T-helper 1 cell treated with Interleukin-12 subunit alpha and Interleukin-12 subunit beta and Interleukin-4 antibody, amounts not matched to agents 30 μg/mL and 1 μg/mL, for 36 hours (primary cell): Measurements from ENCODE around the gene CD79A.

Experiments
- H3K27ac Mint-ChIP-seq: one replicate; pipeline ENCODE4 v1.8.0; 2021; ENCODE audit warnings: mild to moderate bottlenecking, mixed read lengths
- H3K27me3 Mint-ChIP-seq: one replicate; pipeline ENCODE4 v1.8.0; 2021; ENCODE audit warnings: low read depth, mixed read lengths
- H3K36me3 Mint-ChIP-seq: one replicate; pipeline ENCODE4 v1.8.0; 2021; ENCODE audit warnings: low read depth, mixed read lengths
- H3K4me1 Mint-ChIP-seq: one replicate; pipeline ENCODE4 v1.8.0; 2021; ENCODE audit warnings: low read depth, mixed read lengths
- H3K4me3 Mint-ChIP-seq: one replicate; pipeline ENCODE4 v1.8.0; 2021; ENCODE audit warnings: mild to moderate bottlenecking, moderate library complexity, mixed read lengths
- H3K9me3 Mint-ChIP-seq: one replicate; pipeline ENCODE4 v1.8.0; 2021; ENCODE audit warnings: mixed read lengths

The CD79A gene

DNA sequence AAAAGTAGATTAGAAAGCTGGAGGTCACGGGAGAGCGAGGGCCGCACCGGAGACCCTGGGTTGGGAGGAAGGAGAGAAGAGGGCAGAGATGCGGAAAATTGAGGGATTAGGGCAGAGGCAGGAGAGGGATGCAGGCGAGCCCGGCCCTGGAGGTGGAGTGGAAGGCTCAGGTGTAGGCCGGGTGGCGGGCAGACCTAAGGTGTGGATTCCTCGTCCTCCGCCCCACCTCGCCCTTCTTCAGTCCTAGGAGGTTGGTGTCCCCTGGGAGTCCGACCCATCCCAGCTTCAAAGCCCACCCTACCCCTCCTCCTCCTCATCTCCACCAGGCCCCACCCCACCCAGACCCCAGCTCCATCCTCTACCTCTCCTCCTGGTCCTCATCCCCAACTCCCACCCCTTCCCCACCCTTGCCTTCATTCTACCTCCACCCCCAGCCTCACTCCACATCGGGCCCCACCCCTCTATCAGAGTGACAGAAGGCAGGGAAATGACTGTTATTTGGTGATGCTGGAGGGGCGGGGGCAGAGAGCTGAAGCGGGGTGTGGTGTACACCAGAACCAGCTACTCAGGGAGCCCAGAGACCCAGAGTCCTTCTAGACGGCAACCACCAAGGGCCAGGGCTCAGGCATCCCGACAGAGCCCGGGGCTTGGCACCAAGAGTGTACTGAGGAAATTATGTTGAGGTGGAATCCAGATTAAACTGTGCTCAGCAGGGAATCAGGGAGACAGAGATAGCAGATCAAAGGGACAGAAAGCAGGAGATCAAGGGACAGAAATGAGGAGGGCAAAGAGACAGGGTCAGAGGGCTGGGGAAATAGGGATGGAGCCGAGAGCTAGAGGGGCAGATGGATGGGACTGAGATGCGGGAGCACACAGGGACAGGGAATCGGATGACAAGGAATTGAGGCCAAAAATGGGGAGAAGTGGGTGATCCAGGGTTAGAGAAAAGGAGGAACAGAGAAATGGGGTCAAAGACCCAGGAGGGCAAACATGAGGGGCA lies 44.8 kb downstream of the CD79A start:
- Mint-ChIP-seq H3K27me3 (peaks cover 16% of the 10 kb centered on the region), H3K36me3 (no peaks in the 10 kb centered on the region), H3K9me3 (no peaks in the 10 kb centered on the region), H3K27ac (no peak overlapping the region), H3K4me1 (peaks cover 11% of the 10 kb centered on the region), H3K4me3 (no peak overlapping the region)

- Mint-ChIP-seq H3K4me3 (no peak overlapping the region), H3K9me3 (no peaks in the 10 kb centered on the region), H3K27me3 (peaks cover 16% of the 10 kb centered on the region), H3K4me1 (peaks cover 11% of the 10 kb centered on the region), H3K36me3 (no peaks in the 10 kb centered on the region), H3K27ac (no peak overlapping the region)
Measured at GRCh38 chr19:41922585-41922984, 45.5 kb downstream of the CD79A start.

GRCh38 chr19:41923045-41923788 lies 46.1 kb downstream of the CD79A start:
- H3K27me3 Mint-ChIP-seq, result peaks cover 16% of the 10 kb centered on the region
- H3K27ac Mint-ChIP-seq, result no peak overlapping the region
- H3K9me3 Mint-ChIP-seq, result no peaks in the 10 kb centered on the region
- H3K4me1 Mint-ChIP-seq, result peaks cover 11% of the 10 kb centered on the region
- H3K4me3 Mint-ChIP-seq, result no peak overlapping the region
- H3K36me3 Mint-ChIP-seq, result no peaks in the 10 kb centered on the region

DNA sequence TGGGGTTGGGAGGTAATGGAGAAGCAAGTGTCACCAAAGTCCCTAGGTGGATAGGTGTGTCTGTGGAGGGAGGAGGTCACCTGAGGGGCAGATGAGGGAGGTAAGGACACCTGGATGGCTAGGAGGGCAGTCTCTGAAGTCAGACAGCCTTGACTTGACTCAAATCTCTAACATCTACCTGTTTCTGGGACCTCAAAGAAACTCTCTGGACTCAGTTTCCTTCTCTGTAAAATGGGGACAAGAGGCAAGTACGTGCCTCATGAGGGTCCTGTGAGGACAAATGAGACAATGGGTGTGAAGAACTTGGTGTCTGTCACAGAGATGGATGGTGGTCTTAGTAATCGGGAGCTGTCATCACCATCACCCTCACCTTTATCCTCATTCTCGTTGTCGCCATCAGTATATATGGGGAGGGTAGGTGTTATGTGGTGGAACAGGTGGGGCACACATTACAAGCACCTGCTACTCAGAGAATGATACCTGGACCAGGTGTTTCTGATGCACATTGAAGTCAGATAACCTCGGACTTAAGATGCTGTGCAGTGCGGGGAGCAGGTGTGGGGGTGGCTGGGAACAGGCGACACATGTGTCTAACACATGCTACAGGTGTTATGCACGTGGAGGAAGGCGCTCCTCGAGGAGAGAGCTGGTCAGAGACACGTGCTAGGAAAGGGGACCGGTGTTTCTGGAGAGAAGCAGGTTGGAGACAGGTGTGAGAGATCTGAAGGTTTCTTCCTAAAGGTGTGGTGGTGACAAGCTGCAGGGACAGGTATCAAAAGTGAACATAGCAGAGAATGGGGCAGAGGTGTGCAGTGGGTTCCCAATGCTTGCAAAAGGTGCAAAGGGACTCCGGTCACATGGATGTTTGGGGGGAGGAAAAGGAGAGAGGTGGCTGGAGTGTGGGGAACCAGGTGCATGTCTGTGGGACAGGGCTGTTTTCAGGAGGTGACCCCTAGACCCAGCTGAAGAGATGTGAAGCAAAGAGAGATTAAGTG lies 47.4 kb downstream of the CD79A start:
- H3K36me3 Mint-ChIP-seq, result peaks cover 4% of the 10 kb centered on the region
- H3K27me3 Mint-ChIP-seq, result peaks cover 16% of the 10 kb centered on the region
- no peak overlapping the region for H3K4me3 Mint-ChIP-seq
- no peaks in the 10 kb centered on the region for H3K9me3 Mint-ChIP-seq
- no peak overlapping the region for H3K27ac Mint-ChIP-seq
- peaks cover 18% of the 10 kb centered on the region for H3K4me1 Mint-ChIP-seq

- Mint-ChIP-seq H3K4me3 (no peak overlapping the region), H3K9me3 (no peaks in the 10 kb centered on the region), H3K4me1 (peaks cover 27% of the 10 kb centered on the region), H3K27me3 (peaks cover 16% of the 10 kb centered on the region), H3K36me3 (peaks cover 4% of the 10 kb centered on the region), H3K27ac (no peak overlapping the region)
Measured at GRCh38 chr19:41925208-41926003, 48.3 kb downstream of the CD79A start.

GRCh38 chr19:41926028-41926762 lies 49.1 kb downstream of the CD79A start:
- H3K4me1 Mint-ChIP-seq, result peaks cover 30% of the 10 kb centered on the region
- no peaks in the 10 kb centered on the region for H3K9me3 Mint-ChIP-seq
- H3K27me3 Mint-ChIP-seq, result peaks cover 15% of the 10 kb centered on the region
- H3K36me3 Mint-ChIP-seq, result peaks cover 4% of the 10 kb centered on the region
- H3K27ac Mint-ChIP-seq, result no peak overlapping the region
- H3K4me3 Mint-ChIP-seq, result no peak overlapping the region

DNA sequence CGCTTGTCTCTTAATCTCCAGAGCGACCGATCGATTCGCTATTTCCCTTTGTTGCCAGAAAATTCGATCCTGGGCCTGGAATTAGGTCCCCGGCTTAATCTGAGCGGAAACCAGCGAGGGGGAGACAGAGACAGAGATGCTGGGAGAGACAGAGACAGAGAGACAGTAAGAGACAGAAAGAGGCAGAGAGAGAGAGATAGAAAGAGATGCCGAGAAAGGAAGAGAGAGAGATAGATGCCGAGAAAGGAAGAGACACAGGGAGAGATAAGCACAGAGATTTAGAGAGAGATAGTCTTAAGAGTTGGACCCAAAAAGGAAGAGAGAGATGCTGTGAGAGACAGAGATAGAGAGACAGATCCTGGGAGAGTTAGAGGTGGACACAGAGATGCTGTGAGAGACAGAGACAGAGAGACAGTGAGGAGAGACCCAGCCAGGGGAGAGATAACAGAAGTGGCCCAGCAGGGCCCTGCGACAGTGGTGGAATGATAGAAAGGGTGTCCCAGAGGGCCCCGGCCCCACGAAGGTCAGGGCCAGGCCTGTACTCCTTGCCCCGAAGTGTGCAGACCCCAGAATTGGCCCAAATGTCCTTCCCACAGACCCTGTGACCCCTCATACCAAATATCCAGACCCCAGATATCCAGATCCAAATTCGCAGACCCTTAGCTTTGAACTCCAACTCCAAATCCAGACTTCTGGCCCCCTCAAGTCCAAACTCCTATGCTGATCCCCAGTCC lies 49.9 kb downstream of the CD79A start:
- Mint-ChIP-seq H3K27me3 (peaks cover 11% of the 10 kb centered on the region), H3K4me3 (no peak overlapping the region)

DNA sequence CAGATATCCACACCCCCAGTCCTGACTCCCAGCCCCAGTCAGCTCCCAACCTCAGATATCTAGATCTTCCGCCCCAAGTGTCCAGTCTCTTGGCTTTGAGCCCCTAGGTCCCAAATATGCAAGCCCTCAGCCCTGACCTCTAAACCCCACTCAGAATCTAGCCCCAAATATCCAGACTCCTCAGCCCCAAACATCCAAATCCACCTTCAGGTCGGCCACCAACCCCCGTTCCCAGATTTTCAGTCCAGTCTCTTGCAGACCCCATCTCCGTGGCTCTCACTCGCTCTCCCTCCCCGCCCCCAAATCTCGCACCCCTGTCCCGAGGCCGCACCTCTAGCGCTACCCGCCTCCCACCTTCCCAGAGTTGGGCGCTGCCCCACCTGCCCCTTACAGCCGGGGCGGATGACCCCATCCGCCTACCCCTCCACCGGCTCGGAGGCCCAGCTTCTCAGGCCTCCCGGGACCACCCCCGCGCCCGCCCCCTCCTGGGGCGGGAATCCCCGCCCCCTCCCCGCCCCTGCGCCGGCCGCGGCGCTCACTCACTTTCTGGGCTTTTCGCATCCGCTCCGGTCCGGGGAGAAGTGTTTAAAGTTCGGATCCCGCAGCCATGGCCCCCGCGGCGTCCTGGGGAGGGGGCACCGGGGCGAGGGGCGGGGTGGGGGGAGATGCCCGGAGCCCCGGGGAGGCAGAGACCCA lies 50.6 kb downstream of the CD79A start:
- Mint-ChIP-seq H3K27me3 (peaks cover 8% of the 10 kb centered on the region), H3K9me3 (no peaks in the 10 kb centered on the region), H3K4me1 (peaks cover 24% of the 10 kb centered on the region), H3K4me3 (peak overlapping the region; percentile 84), H3K27ac (no peak overlapping the region), H3K36me3 (peaks cover 4% of the 10 kb centered on the region)

More for the DNA sequence above, 49.9 kb downstream of the CD79A start:
- Mint-ChIP-seq H3K4me1 (peaks cover 28% of the 10 kb centered on the region), H3K27ac (no peak overlapping the region), H3K9me3 (no peaks in the 10 kb centered on the region), H3K36me3 (peaks cover 4% of the 10 kb centered on the region)

DNA sequence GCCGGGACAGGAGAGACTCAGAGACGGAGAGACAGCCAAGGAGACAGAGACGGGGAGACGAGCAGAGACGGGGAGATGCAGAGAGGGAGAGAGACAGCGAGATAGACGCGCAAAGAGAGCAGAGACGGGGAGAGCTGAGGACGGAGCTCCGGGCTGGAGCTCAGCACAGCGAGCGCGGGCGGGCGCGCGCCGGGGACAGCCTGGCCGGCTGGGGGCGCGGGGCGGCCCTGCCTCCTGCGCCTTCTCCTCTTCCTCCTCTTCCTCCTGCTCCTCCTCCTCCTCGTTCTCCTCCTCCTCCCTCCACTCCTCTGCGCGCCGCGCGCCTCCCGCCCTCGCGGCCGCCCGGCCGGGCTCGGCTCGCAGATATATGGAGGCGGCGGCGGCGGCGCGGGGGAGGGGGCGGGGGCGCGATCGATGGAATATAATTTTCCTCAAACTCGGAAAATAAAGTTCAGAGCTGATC lies 51.2 kb downstream of the CD79A start, which contains the start of gene ERFL:
TSS of gene ERFL (minus strand) at position 229 of the 463 bp plus-strand sequence. CDS start 15,530 bp downstream, outside the sequence.
- H3K4me3 Mint-ChIP-seq, result peak within 1 kb of the TSS; percentile 89
- H3K36me3 Mint-ChIP-seq, result peaks cover 4% of the 10 kb centered on the region
- peaks cover 7% of the 10 kb centered on the region for H3K27me3 Mint-ChIP-seq
- H3K4me1 Mint-ChIP-seq, result peaks cover 21% of the 10 kb centered on the region
- H3K9me3 Mint-ChIP-seq, result no peaks in the 10 kb centered on the region
- peak within 1 kb of the TSS; percentile 73 for H3K27ac Mint-ChIP-seq

- peaks cover 4% of the 10 kb centered on the region for H3K36me3 Mint-ChIP-seq
- peaks cover 11% of the 10 kb centered on the region for H3K27me3 Mint-ChIP-seq
- peak overlapping the region; percentile 70 for H3K27ac Mint-ChIP-seq
- H3K4me1 Mint-ChIP-seq, result peaks cover 24% of the 10 kb centered on the region
- H3K4me3 Mint-ChIP-seq, result peak overlapping the region; percentile 89
- H3K9me3 Mint-ChIP-seq, result no peaks in the 10 kb centered on the region
Measured at GRCh38 chr19:41928754-41929535, 51.9 kb downstream of the CD79A start.

DNA sequence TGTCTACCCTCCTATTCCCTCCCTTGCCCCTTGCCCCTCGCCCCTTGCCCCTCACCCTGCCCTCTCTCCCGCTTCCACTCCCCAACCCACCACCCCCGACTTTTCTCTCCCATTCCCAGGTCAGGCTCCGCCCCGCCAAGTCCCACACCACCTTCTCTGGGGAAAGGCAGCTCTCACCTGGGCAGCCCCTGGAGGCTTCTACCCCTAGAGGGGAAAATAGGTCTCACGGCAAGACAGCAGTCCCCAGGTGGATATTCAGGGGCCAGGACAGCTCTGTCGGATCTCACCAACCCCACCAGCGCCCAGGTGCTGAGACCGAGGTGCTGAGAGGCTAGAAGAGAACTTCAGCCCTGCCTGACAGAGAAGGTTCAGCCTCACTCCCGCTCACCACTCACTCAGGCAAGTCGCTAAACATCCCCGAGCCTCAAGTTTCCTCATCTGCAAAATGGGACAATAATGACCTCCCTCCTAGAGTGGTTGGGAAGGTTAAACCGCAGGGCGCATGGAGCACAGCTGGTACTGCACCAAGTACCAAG lies 52.5 kb downstream of the CD79A start:
- Mint-ChIP-seq H3K9me3 (no peaks in the 10 kb centered on the region), H3K27me3 (peaks cover 11% of the 10 kb centered on the region), H3K27ac (peak overlapping the region; percentile 70), H3K36me3 (peaks cover 4% of the 10 kb centered on the region), H3K4me3 (peak overlapping the region; percentile 89), H3K4me1 (peaks cover 29% of the 10 kb centered on the region)
